Progenitor cell of endocrine pancreas (in vitro differentiated cells): ENCODE measurements around the gene ORM1. TPM values are rescaled to one million over a fixed set of nuclear protein-coding genes. Genes with fewer than 3 reads are reported as not detected.

Experiments
- DNase-seq: peaks from one replicate; pipeline ENCODE4 v3.0.0; 2021; ENCODE audit warnings: low spot score; ENCODE audit not compliant: unreplicated experiment
- H3K27ac Mint-ChIP-seq: 2 replicates; pipeline ENCODE4 v1.8.0; 2021; ENCODE audit warnings: mild to moderate bottlenecking, moderate library complexity, mixed read lengths
- H3K27me3 Mint-ChIP-seq: 2 replicates; pipeline ENCODE4 v1.8.0; 2021; ENCODE audit warnings: mixed read lengths
- H3K36me3 Mint-ChIP-seq: 2 replicates; pipeline ENCODE4 v1.8.0; 2022; ENCODE audit warnings: mixed read lengths; ENCODE audit not compliant: insufficient read depth
- H3K4me1 Mint-ChIP-seq: 2 replicates; pipeline ENCODE4 v1.8.0; 2021; ENCODE audit warnings: low read depth, mixed read lengths
- H3K4me3 Mint-ChIP-seq: 2 replicates; pipeline ENCODE4 v1.8.0; 2021; ENCODE audit warnings: low read depth, mild to moderate bottlenecking, moderate library complexity, mixed read lengths
- H3K9me3 Mint-ChIP-seq: 2 replicates; pipeline ENCODE4 v1.8.0; 2021; ENCODE audit warnings: low read depth, mixed read lengths
- CTCF ChIP-seq: fragments of 200-600 bp; sonication (generic); IDR thresholded peaks from one replicate; pipeline ENCODE4 v1.5.0; 2021; ENCODE audit warnings: antibody characterized with exemption, mild to moderate bottlenecking; ENCODE audit not compliant: unreplicated experiment
- total RNA-seq: library from RNA; stranded (reverse); gene quantifications from 2 replicates; pipeline ENCODE4 v1.2.1, GENCODE V29; 2021

The ORM1 gene
- total RNA-seq, 1 donor from 2014 or later, result 9.3 TPM

GRCh38 chr9:114291886-114292590 lies 30.9 kb upstream of the ORM1 start:
- Mint-ChIP-seq H3K9me3 (peaks cover 20% of the 10 kb centered on the region), H3K36me3 (peaks cover 51% of the 10 kb centered on the region), H3K27me3 (no peaks in the 10 kb centered on the region), H3K4me1 (peaks cover 1% of the 10 kb centered on the region), H3K4me3 (no peak overlapping the region), H3K27ac (no peak overlapping the region)
- no peak for DNase-seq
- TF ChIP-seq CTCF, result no peak

GRCh38 chr9:114294664-114295063 lies 28.2 kb upstream of the ORM1 start:
- peaks cover 20% of the 10 kb centered on the region for H3K9me3 Mint-ChIP-seq
- H3K36me3 Mint-ChIP-seq, result peaks cover 64% of the 10 kb centered on the region
- no peak overlapping the region for H3K4me3 Mint-ChIP-seq
- no peak for DNase-seq
- H3K27me3 Mint-ChIP-seq, result no peaks in the 10 kb centered on the region
- H3K27ac Mint-ChIP-seq, result no peak overlapping the region
- no peak for TF ChIP-seq CTCF
- H3K4me1 Mint-ChIP-seq, result peaks cover 1% of the 10 kb centered on the region

- no peak overlapping the region for H3K27ac Mint-ChIP-seq
- no peak for TF ChIP-seq CTCF
- peaks cover 64% of the 10 kb centered on the region for H3K36me3 Mint-ChIP-seq
- no peaks in the 10 kb centered on the region for H3K4me1 Mint-ChIP-seq
- H3K4me3 Mint-ChIP-seq, result no peak overlapping the region
- H3K9me3 Mint-ChIP-seq, result peaks cover 20% of the 10 kb centered on the region
- no peaks in the 10 kb centered on the region for H3K27me3 Mint-ChIP-seq
- DNase-seq, result no peak
Measured at GRCh38 chr9:114296338-114296737, 26.6 kb upstream of the ORM1 start.

GRCh38 chr9:114299286-114300152 lies 23.4 kb upstream of the ORM1 start:
- Mint-ChIP-seq H3K27ac (no peak overlapping the region), H3K36me3 (peaks cover 43% of the 10 kb centered on the region), H3K9me3 (peaks cover 13% of the 10 kb centered on the region), H3K4me3 (no peak overlapping the region), H3K4me1 (no peaks in the 10 kb centered on the region), H3K27me3 (no peaks in the 10 kb centered on the region)
- DNase-seq, result no peak
- TF ChIP-seq CTCF, result no peak

- Mint-ChIP-seq H3K36me3 (peaks cover 35% of the 10 kb centered on the region), H3K27me3 (no peaks in the 10 kb centered on the region), H3K4me1 (no peaks in the 10 kb centered on the region), H3K27ac (peak overlapping the region; percentile 45), H3K9me3 (peaks cover 6% of the 10 kb centered on the region), H3K4me3 (no peak overlapping the region)
- DNase-seq, result no peak
- no peak for TF ChIP-seq CTCF
Measured at GRCh38 chr9:114300153-114300845, 22.6 kb upstream of the ORM1 start.
